K562 (cell line): ENCODE results near the gene AIMP2. TPM values are rescaled to one million over a fixed set of nuclear protein-coding genes. Genes with fewer than 3 reads are reported as not detected.

ENCODE experiments used
- EWSR1 ChIP-seq: fragments of 450-650 bp; IDR thresholded peaks from 2 replicates; pipeline ENCODE4 v1.6.1; 2018; ENCODE audit warnings: borderline replicate concordance, mild to moderate bottlenecking, low read depth, moderate library complexity; ENCODE audit not compliant: partially characterized antibody
- FOXJ2 ChIP-seq: fragments of 200-800 bp; sonication (Bioruptor generic); IDR thresholded peaks from 2 replicates; pipeline ENCODE4 v1.6.1; 2016; ENCODE audit warnings: missing genetic modification characterization, missing compliant biosample characterization
- MIER1 ChIP-seq: fragments of 450-650 bp; IDR thresholded peaks from 2 replicates; pipeline ENCODE4 v1.6.1; 2016; ENCODE audit warnings: antibody characterized with exemption, mild to moderate bottlenecking, low read depth
- PHF21A ChIP-seq: fragments of 450-650 bp; IDR thresholded peaks from 2 replicates; pipeline ENCODE4 v1.6.1; 2017; ENCODE audit warnings: low read depth, borderline replicate concordance
- PKNOX1 ChIP-seq: fragments of 450-650 bp; IDR thresholded peaks from 2 replicates; pipeline ENCODE4 v1.6.1; 2016
- SMAD4 ChIP-seq: fragments of 250-450 bp; sonication (Bioruptor Pico); conservative IDR thresholded peaks from 2 replicates; pipeline ENCODE4 v1.8.0; 2021; ENCODE audit warnings: inconsistent platforms, mild to moderate bottlenecking, moderate library complexity
- TAF1 ChIP-seq: IDR thresholded peaks from 2 replicates; pipeline ENCODE4 v1.6.1; 2011; ENCODE audit warnings: mild to moderate bottlenecking, low read length, moderate library complexity; ENCODE audit not compliant: insufficient read depth, control insufficient read depth, severe bottlenecking; ENCODE audit errors: extremely low read depth
- TRIM24 ChIP-seq, 2 experiments: fragments of 450-650 bp; IDR thresholded peaks; 2 replicates each; pipeline ENCODE4 v1.6.1; 2016
- ZHX1 ChIP-seq: fragments of 150-350 bp; conservative IDR thresholded peaks from 2 replicates; pipeline ENCODE4 v1.6.1; 2014; ENCODE audit warnings: low read length
- ZNF274 ChIP-seq: IDR thresholded peaks from 2 replicates; pipeline ENCODE4 v1.6.1; 2011; ENCODE audit warnings: low read depth, mild to moderate bottlenecking, low read length, moderate library complexity, borderline replicate concordance
- ZNF395 ChIP-seq: fragments of 200-800 bp; sonication (Bioruptor generic); IDR thresholded peaks from 2 replicates; pipeline ENCODE4 v1.6.1; 2017; ENCODE audit warnings: missing genetic modification characterization, missing compliant biosample characterization
- ZNF511 ChIP-seq: sonication (generic); formaldehyde crosslinking; IDR thresholded peaks from 2 replicates; pipeline ENCODE4 v1.8.0; 2022; ENCODE audit warnings: mild to moderate bottlenecking, missing genetic modification reagents
- ZNF561 ChIP-seq: fragments of 450-650 bp; formaldehyde crosslinking; conservative IDR thresholded peaks from 2 replicates; pipeline ENCODE4 v1.4.0; 2020; ENCODE audit warnings: mild to moderate bottlenecking, moderate library complexity
- ZNF644 ChIP-seq: fragments of 200-800 bp; sonication (Bioruptor generic); IDR thresholded peaks from 2 replicates; pipeline ENCODE4 v1.6.1; 2016; ENCODE audit warnings: low read depth, missing genetic modification characterization, missing compliant biosample characterization
- polyA plus RNA-seq, 8 experiments: library from polyadenylated mRNA; depleted of rRNA in 4 of 8; stranded (reverse) in 5 of 8; unstranded in 3 of 8; fragments of >200 nt; fragmentation: Nextera tagmentation in 2 of 8; fragmentation: Illumina TruSeq in 1 of 8; extraction: Ambion mirVana in 2 of 8; extraction: Trizol in 1 of 8; gene quantifications; 2 replicates each; pipeline versions ENCODE4 v1.2.1 to v1.2.3, GENCODE V29; 2011 to 2014; ENCODE audit warnings: inconsistent platforms in 1 of 8, missing spikeins in 1 of 8
- total RNA-seq, 7 experiments: library from RNA; depleted of rRNA in 6 of 7; stranded (reverse); fragments of >200 nt in 6 of 7; fragmentation: Illumina TruSeq in 2 of 7; extraction: Trizol in 2 of 7; gene quantifications; 2 replicates each; pipeline versions ENCODE4 v1.2.1 to v1.2.3, GENCODE V29; 2011 to 2021; ENCODE audit warnings: low replicate concordance in 1 of 7
- TF ChIP-seq, protein P1 (sequence below): sonication (generic); formaldehyde crosslinking; IDR thresholded peaks from 2 replicates; pipeline ENCODE4 v1.9.0; 2022; ENCODE audit warnings: mild to moderate bottlenecking, missing genetic modification reagents
- TF ChIP-seq, protein P2 (sequence below): fragments of 450-650 bp; formaldehyde crosslinking; conservative IDR thresholded peaks from 2 replicates; pipeline ENCODE4 v1.4.0; 2022; ENCODE audit warnings: mild to moderate bottlenecking, missing genetic modification characterization

AIMP2 gene
- total and polyA plus RNA-seq, 9 of the 15 experiments (the other 6 are each of a cell fraction or from before 2014, with no cell fraction given), result 47.5 to 84.9 (median 63.5) TPM

DNA sequence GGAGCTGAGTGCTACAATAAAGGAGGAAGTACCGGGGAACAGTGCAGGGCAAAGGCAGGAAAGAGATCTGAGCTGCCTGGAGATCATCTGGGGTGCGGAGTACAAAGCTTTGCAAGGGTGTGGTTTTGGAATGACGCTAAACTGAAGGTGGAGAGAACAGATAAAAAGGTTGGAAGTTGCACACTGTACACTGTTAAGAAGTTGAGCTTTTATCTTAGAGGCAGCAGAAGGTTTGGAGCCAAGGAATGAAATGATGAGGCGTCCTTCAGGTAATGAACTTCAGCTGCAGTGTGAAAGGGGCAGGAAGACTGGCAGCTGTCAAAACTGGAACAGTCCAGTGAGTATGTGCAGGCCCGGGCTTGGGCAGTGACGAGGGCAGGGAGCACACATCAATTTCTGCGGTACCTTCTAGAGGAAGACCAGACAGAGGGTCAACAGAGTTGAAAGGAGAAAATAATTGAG is 14.9 kb downstream of the AIMP2 start (continued):
- TF ChIP-seq TAF1, result peak; percentile 30
- peak; percentile 29; the same call in 1 of the 2 replicates for TF ChIP-seq PHF21A
- TF ChIP-seq FOXJ2 (tag), result no peak
- TF ChIP-seq, protein P1, sequence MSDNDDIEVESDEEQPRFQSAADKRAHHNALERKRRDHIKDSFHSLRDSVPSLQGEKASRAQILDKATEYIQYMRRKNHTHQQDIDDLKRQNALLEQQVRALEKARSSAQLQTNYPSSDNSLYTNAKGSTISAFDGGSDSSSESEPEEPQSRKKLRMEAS (CRISPR knock-in tag), result peak; percentile 44; the same call in 1 of the 2 replicates
- TF ChIP-seq ZNF395, result peak; percentile 97
- TF ChIP-seq, protein P2, sequence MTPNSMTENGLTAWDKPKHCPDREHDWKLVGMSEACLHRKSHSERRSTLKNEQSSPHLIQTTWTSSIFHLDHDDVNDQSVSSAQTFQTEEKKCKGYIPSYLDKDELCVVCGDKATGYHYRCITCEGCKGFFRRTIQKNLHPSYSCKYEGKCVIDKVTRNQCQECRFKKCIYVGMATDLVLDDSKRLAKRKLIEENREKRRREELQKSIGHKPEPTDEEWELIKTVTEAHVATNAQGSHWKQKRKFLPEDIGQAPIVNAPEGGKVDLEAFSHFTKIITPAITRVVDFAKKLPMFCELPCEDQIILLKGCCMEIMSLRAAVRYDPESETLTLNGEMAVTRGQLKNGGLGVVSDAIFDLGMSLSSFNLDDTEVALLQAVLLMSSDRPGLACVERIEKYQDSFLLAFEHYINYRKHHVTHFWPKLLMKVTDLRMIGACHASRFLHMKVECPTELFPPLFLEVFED, result peak; percentile 88; the same call in 1 of the 2 replicates
- TF ChIP-seq ZHX1, result no peak
- peak; percentile 85; the same call in 1 of the 2 replicates for TF ChIP-seq ZNF644 (tag)
- TF ChIP-seq ZNF511 (CRISPR knock-in tag), result no peak
- TF ChIP-seq MIER1, result 0 out of 2 replicates have a peak, but pooled peaks have one; percentile 48
- no peak for TF ChIP-seq ZNF561
- peak; percentile 96 to 98 for TF ChIP-seq TRIM24 (IDR thresholded peaks at IDR 0.05)
- no peak for TF ChIP-seq EWSR1
- TF ChIP-seq SMAD4, result peak; percentile 92
- peak; percentile 70; the same call in 1 of the 2 replicates for TF ChIP-seq ZNF274
- peak; percentile 96 for TF ChIP-seq PKNOX1
